HG02970 (cell line): ENCODE data around the gene MYCL.

Experiments used
- ATAC-seq: cut with Tn5 transposase; IDR thresholded peaks from one replicate; pipeline ENCODE4 v1.9.1; 2021; ENCODE audit warnings: mild to moderate bottlenecking, moderate library complexity, moderate number of reproducible peaks; ENCODE audit not compliant: unreplicated experiment, low FRiP score

Gene MYCL

GRCh38 chr1:39901714-39902459 lies at the start of gene MYCL:
TSS of gene MYCL (minus strand) at chr1:39901917. CDS start at chr1:39901434, 483 bp downstream.
- ATAC-seq = peak; percentile 71

- ATAC-seq = no peak
These were observed 48.2 kb upstream of the MYCL start for GRCh38 chr1:39949891-39950290.

- no peak for ATAC-seq
These were observed 45.5 kb upstream of the MYCL start for GRCh38 chr1:39947260-39947659.

- no peak for ATAC-seq
These were observed 44.5 kb upstream of the MYCL start for GRCh38 chr1:39946216-39946615.

GRCh38 chr1:39944410-39945112 lies 42.8 kb upstream of the MYCL start:
- no peak for ATAC-seq

- no peak for ATAC-seq
These were observed 42.0 kb upstream of the MYCL start for GRCh38 chr1:39943471-39944290.

- ATAC-seq = no peak
These were observed 39.5 kb upstream of the MYCL start for GRCh38 chr1:39940980-39941871.

GRCh38 chr1:39940253-39940652 lies 38.5 kb upstream of the MYCL start:
- no peak for ATAC-seq

GRCh38 chr1:39938856-39939255 lies 37.1 kb upstream of the MYCL start:
- ATAC-seq = no peak

- ATAC-seq = no peak
These were observed 35.2 kb upstream of the MYCL start for GRCh38 chr1:39936724-39937491.

GRCh38 chr1:39933956-39934941 lies 32.5 kb upstream of the MYCL start:
- ATAC-seq = no peak

- no peak for ATAC-seq
These were observed 27.3 kb upstream of the MYCL start for GRCh38 chr1:39928809-39929587.

- ATAC-seq = no peak
These were observed 25.8 kb upstream of the MYCL start for GRCh38 chr1:39927538-39927937.

- no peak for ATAC-seq
These were observed 25.1 kb upstream of the MYCL start for GRCh38 chr1:39926820-39927219.

GRCh38 chr1:39926343-39926793 lies 24.7 kb upstream of the MYCL start:
- ATAC-seq = no peak

GRCh38 chr1:39925721-39926342 lies 24.1 kb upstream of the MYCL start:
- ATAC-seq = no peak

- no peak for ATAC-seq
These were observed 20.6 kb upstream of the MYCL start for GRCh38 chr1:39922251-39922688.
